CD4-positive, alpha-beta T cell (primary cell): ENCODE results near the gene MRPS15. TPM values are rescaled to one million over a fixed set of nuclear protein-coding genes. Genes with fewer than 3 reads are reported as not detected.

Experiments used
- ATAC-seq: fragments of 200-7000 bp; cut with Tn5 transposase; one replicate; pipeline ENCODE4 v1.10.0; 2022; ENCODE audit warnings: mild to moderate bottlenecking; ENCODE audit not compliant: poor library complexity
- CTCF ChIA-PET: fragments of 350-600 bp; sonication (Branson Sonifier 250); formaldehyde crosslinking; loops from one replicate; lab custom pipeline; 2021; ENCODE audit warnings: antibody characterized with exemption, inconsistent platforms; lab: Charles Lee
- POLR2A ChIA-PET: fragments of 350-600 bp; sonication (Branson Sonifier 250); formaldehyde crosslinking; loops from one replicate; lab custom pipeline; 2021; ENCODE audit warnings: antibody characterized with exemption, inconsistent platforms; lab: Charles Lee
- DNase-seq, 14 experiments: peaks; one replicate each; pipeline ENCODE4 v3.0.0-alpha.2; 2013 to 2020; ENCODE audit warnings: mixed read lengths in 2 of 14
- H3K27ac ChIP-seq, 2 donors: one replicate each; pipeline versions ENCODE4 v1.5.1 to v1.7.0; 2013; ENCODE audit warnings: low read length in 2 of 2, low read depth in 1 of 2, mild to moderate bottlenecking in 1 of 2
- H3K27me3 ChIP-seq, 2 experiments: 1 replicate in 1 of 2; 2 replicates in 1 of 2; pipeline versions ENCODE4 v1.6.1 to v1.7.0; 2013; ENCODE audit warnings: low read length in 2 of 2, control low read depth in 1 of 2, mild to moderate bottlenecking in 1 of 2, moderate library complexity in 1 of 2; ENCODE audit not compliant: insufficient read depth in 2 of 2, control insufficient read depth in 1 of 2
- H3K36me3 ChIP-seq: one replicate; pipeline ENCODE4 v1.6.1; 2013; ENCODE audit warnings: low read length, control low read depth; ENCODE audit not compliant: insufficient read depth
- H3K4me1 ChIP-seq: one replicate; pipeline ENCODE4 v1.6.1; 2013; ENCODE audit warnings: low read length, control low read depth; ENCODE audit not compliant: insufficient read depth
- H3K4me3 ChIP-seq: one replicate; pipeline ENCODE4 v1.5.1; 2013; ENCODE audit warnings: mild to moderate bottlenecking, low read length, moderate library complexity
- H3K9me3 ChIP-seq, 2 experiments: 1 replicate in 1 of 2; 2 replicates in 1 of 2; pipeline versions ENCODE4 v1.6.1 to v1.7.0; 2013; ENCODE audit warnings: low read length in 2 of 2, mild to moderate bottlenecking in 2 of 2, control low read depth in 1 of 2, moderate library complexity in 1 of 2; ENCODE audit not compliant: control insufficient read depth in 1 of 2, insufficient read depth in 1 of 2
- H3K27ac Mint-ChIP-seq: one replicate; pipeline ENCODE4 v1.8.0; 2020; ENCODE audit warnings: mixed read lengths
- H3K27me3 Mint-ChIP-seq: one replicate; pipeline ENCODE4 v1.8.0; 2021; ENCODE audit warnings: mixed read lengths
- H3K36me3 Mint-ChIP-seq: one replicate; pipeline ENCODE4 v1.8.0; 2021; ENCODE audit warnings: low read depth, mixed read lengths
- H3K4me1 Mint-ChIP-seq: one replicate; pipeline ENCODE4 v1.8.0; 2021; ENCODE audit warnings: low read depth, mixed read lengths
- H3K4me3 Mint-ChIP-seq: one replicate; pipeline ENCODE4 v1.8.0; 2020; ENCODE audit warnings: mild to moderate bottlenecking, mixed read lengths
- H3K9me3 Mint-ChIP-seq: one replicate; pipeline ENCODE4 v1.8.0; 2020; ENCODE audit warnings: mixed read lengths
- CTCF ChIP-seq: fragments of 200-600 bp; IDR thresholded peaks from one replicate; pipeline ENCODE4 v1.8.0; 2022; ENCODE audit warnings: antibody characterized with exemption, mild to moderate bottlenecking
- intact Hi-C, 2 experiments: fragments of 100-400 bp; cut with DNase I in 1 of 2; cut with micrococcal nuclease in 1 of 2; formaldehyde crosslinking; loops; one replicate each; pipeline versions ENCODE4 v1.15.1 to v1.9.0; 2023 to 2025; cut with DNase I, micrococcal nuclease
- total RNA-seq, 174 experiments: library from RNA in 2 of 174; stranded (reverse) in 2 of 174; gene quantifications; one replicate each; pipeline ENCODE4 v1.2.3 and lab custom pipeline; 2021 to 2026

The MRPS15 gene
- total RNA-seq, 2 experiments from 2014 or later = 35.4 to 36.4 TPM

DNA sequence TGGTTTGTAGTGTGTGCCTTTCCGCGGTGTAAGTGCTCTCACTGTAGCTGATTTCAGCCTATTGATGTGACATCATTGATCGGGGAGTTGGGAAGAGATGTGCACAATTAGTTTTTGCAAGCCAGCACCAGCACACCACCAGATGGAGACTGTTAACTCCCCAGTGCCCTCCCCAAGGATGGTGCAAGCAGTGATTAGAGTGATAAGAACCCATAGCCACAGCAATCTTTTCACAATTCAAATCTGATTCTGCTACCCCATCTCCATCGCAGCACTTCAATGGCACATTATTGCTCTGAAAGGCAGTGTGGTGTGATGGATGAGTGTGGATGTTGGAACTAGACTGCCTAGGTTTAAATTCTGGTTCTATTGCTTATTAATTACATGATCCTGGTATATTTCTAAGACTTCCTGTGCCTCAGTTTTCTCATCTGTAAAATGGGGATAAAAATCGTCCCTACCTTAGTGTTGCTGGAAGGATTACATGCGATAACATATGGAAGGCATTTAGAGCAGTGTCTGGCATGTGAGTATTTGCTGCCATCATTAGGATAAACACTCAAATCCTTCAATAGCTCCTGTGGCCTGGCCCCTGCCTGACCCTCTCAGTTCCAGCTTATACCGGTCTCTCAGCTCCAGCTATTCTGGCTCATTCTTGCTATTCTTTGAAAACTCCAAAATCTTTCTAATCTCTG lies 11.9 kb upstream of the MRPS15 start:
- H3K4me1 ChIP-seq = no peaks in the 10 kb centered on the region
- no peaks in the 10 kb centered on the region for H3K4me1 Mint-ChIP-seq
- H3K27me3 ChIP-seq = no peaks in the 10 kb centered on the region
- H3K9me3 ChIP-seq = no peaks in the 10 kb centered on the region
- no peaks in the 10 kb centered on the region for H3K36me3 Mint-ChIP-seq
- no peak overlapping the region for H3K27ac Mint-ChIP-seq
- intact Hi-C loops = no loop called here
- H3K36me3 ChIP-seq = no peaks in the 10 kb centered on the region
- DNase-seq = no peak
- no peaks in the 10 kb centered on the region for H3K27me3 Mint-ChIP-seq
- no peak for TF ChIP-seq CTCF
- ATAC-seq = no peak
- H3K4me3 Mint-ChIP-seq = no peak overlapping the region
- ChIA-PET POLR2A (no interaction called here), CTCF (no interaction called here)
- H3K4me3 ChIP-seq = no peak overlapping the region
- no peaks in the 10 kb centered on the region for H3K9me3 Mint-ChIP-seq
- no peak overlapping the region for H3K27ac ChIP-seq

DNA sequence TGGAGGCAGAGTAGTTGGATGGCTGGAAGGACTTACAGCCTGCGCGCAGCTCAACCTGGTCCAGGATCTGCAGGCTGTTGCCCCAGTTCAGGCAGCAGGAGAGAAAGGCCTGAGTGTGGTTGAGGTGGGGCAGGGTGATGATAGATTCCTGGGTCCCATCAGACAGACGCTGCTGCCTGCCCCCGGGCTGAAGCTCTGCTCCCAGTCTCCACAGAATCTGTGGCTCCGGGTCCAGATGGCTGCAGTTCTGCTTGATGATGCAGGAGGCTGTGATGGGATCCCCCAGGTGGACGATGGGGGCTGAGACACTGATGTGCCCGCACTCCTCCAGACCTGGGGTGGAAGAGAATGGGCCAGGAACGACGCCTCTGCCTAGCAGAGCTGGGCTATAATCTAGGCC lies 11.2 kb upstream of the MRPS15 start:
- H3K4me1 Mint-ChIP-seq = no peaks in the 10 kb centered on the region
- ChIA-PET POLR2A (no interaction called here), CTCF (no interaction called here)
- no peak overlapping the region for H3K27ac ChIP-seq
- no peaks in the 10 kb centered on the region for H3K9me3 ChIP-seq
- no peaks in the 10 kb centered on the region for H3K27me3 ChIP-seq
- H3K27ac Mint-ChIP-seq = no peak overlapping the region
- no peaks in the 10 kb centered on the region for H3K4me1 ChIP-seq
- intact Hi-C loops = no loop called here
- H3K4me3 Mint-ChIP-seq = no peak overlapping the region
- H3K4me3 ChIP-seq = no peak overlapping the region
- H3K9me3 Mint-ChIP-seq = no peaks in the 10 kb centered on the region
- TF ChIP-seq CTCF = no peak
- ATAC-seq (no peak), DNase-seq (no peak)
- H3K36me3 Mint-ChIP-seq = no peaks in the 10 kb centered on the region
- no peaks in the 10 kb centered on the region for H3K36me3 ChIP-seq
- no peaks in the 10 kb centered on the region for H3K27me3 Mint-ChIP-seq

- ChIA-PET CTCF (no interaction called here), POLR2A (no interaction called here)
- Mint-ChIP-seq H3K4me1 (no peaks in the 10 kb centered on the region), H3K4me3 (no peak overlapping the region), H3K36me3 (no peaks in the 10 kb centered on the region), H3K27ac (no peak overlapping the region), H3K9me3 (no peaks in the 10 kb centered on the region), H3K27me3 (no peaks in the 10 kb centered on the region)
- H3K9me3 ChIP-seq = no peaks in the 10 kb centered on the region
- no peak overlapping the region for H3K4me3 ChIP-seq
- DNase-seq (no peak), ATAC-seq (no peak)
- H3K27me3 ChIP-seq = no peaks in the 10 kb centered on the region
- TF ChIP-seq CTCF = no peak
- no peak overlapping the region for H3K27ac ChIP-seq
- intact Hi-C loops = no loop called here
- H3K4me1 ChIP-seq = no peaks in the 10 kb centered on the region
- H3K36me3 ChIP-seq = no peaks in the 10 kb centered on the region
Observed at GRCh38 chr1:36472656-36473055, 8.5 kb upstream of the MRPS15 start.
